ENCODE data around the gene ANKLE2.

- TF ChIP-seq CTCF (IDR thresholded peaks at IDR 0.05; ENCODE audit: poor library complexity, severe bottlenecking) (no peak), EZH2 (IDR thresholded peaks at IDR 0.05; ENCODE audit: borderline replicate concordance, insufficient read depth, low read length, poor library complexity, severe bottlenecking) (no peak), POLR2AphosphoS5 (IDR thresholded peaks at IDR 0.05) (no peak), RAD21 (conservative IDR thresholded peaks at IDR 0.05) (no peak), TAF1 (IDR thresholded peaks at IDR 0.05; ENCODE audit: low read depth) (no peak), REST (IDR thresholded peaks at IDR 0.05; ENCODE audit: borderline replicate concordance) (no peak), SMC3 (conservative IDR thresholded peaks at IDR 0.05; ENCODE audit: poor library complexity) (no peak), EP300 (conservative IDR thresholded peaks at IDR 0.05; ENCODE audit: poor library complexity, severe bottlenecking) (no peak)
Measured at GRCh38 chr12:132772606-132773005, 11.0 kb upstream of the ANKLE2 start.

Measured in neural cell (in vitro differentiated cells).